Upper lobe of left lung (tissue), 6 donors: Measurements from ENCODE around the gene ZNF813. TPM values are rescaled to one million over a fixed set of nuclear protein-coding genes. Genes with fewer than 3 reads are reported as not detected.
"Not testable (repeated sequence)": the region's sequence is repeated elsewhere in the genome, so short reads cannot be mapped to it uniquely, and the experiment has no call there.

Experiments
- ATAC-seq, 2 donors: fragments of 200-7000 bp; cut with Tn5 transposase; one replicate each; pipeline ENCODE4 v1.9.1; 2022; ENCODE audit warnings: mild to moderate bottlenecking in 2 of 2, moderate library complexity in 2 of 2; ENCODE audit not compliant: low FRiP score in 2 of 2
- DNase-seq, 2 donors: peaks; one replicate each; pipeline ENCODE4 v3.0.0-alpha.2; 2019 to 2020
- H3K27ac ChIP-seq, 4 donors: fragments of 200-600 bp; sonication (generic); one replicate each; pipeline ENCODE4 v1.5.1; 2016 to 2019
- H3K27me3 ChIP-seq, 4 donors: fragments of 200-600 bp; sonication (generic); one replicate each; pipeline ENCODE4 v1.5.1; 2017 to 2019
- H3K36me3 ChIP-seq, 4 donors: fragments of 200-600 bp; sonication (generic); one replicate each; pipeline ENCODE4 v1.5.1; 2016 to 2019
- H3K4me1 ChIP-seq, 4 donors: fragments of 200-600 bp; sonication (generic); one replicate each; pipeline ENCODE4 v1.5.1; 2018 to 2019
- H3K4me3 ChIP-seq, 4 donors: fragments of 200-600 bp; sonication (generic); one replicate each; pipeline ENCODE4 v1.5.1; 2017 to 2019; ENCODE audit warnings: mild to moderate bottlenecking in 2 of 4, moderate library complexity in 1 of 4
- H3K9me3 ChIP-seq, 4 donors: fragments of 200-600 bp; sonication (generic); one replicate each; pipeline ENCODE4 v1.5.1; 2018 to 2019
- EP300 ChIP-seq, 4 donors: sonication (generic); formaldehyde crosslinking; IDR thresholded peaks; one replicate each; pipeline ENCODE4 v1.5.1; 2017; ENCODE audit warnings: antibody characterized with exemption in 4 of 4, control low read depth in 2 of 4
- POLR2A ChIP-seq, 4 donors: fragments of 450-650 bp; IDR thresholded peaks; one replicate each; pipeline ENCODE4 v1.5.1; 2016 to 2017; ENCODE audit warnings: antibody characterized with exemption in 4 of 4, mild to moderate bottlenecking in 2 of 4
- POLR2AphosphoS5 ChIP-seq, 2 donors: sonication (generic); formaldehyde crosslinking; IDR thresholded peaks; one replicate each; pipeline ENCODE4 v1.5.1; 2017; ENCODE audit warnings: antibody characterized with exemption in 2 of 2
- WGBS, 2 donors: methylation state at CpG; one replicate each; pipeline ENCODE4 v1.1.5; 2017 to 2018; 5-methylcytosine and 5-hydroxymethylcytosine counted together
- total RNA-seq, 6 donors: library from RNA; depleted of rRNA in 4 of 6; stranded (reverse); fragments of >200 nt in 4 of 6; gene quantifications; one replicate each; pipeline versions ENCODE4 v1.1.0 to v1.2.1, GENCODE V29; 2016 to 2021
- TF ChIP-seq, protein P1 (sequence below), 6 experiments: fragments of 450-650 bp in 4 of 6; fragments of 200-600 bp in 2 of 6; sonication (generic) in 2 of 6; IDR thresholded peaks; one replicate each; pipeline ENCODE4 v1.5.1; 2016 to 2019; ENCODE audit warnings: antibody characterized with exemption in 6 of 6
- donor health status: DM: no; HTN: no; CAD: no; lungs with moderate emphysema.
- donor health status: DM: no; HTN: yes; CAD: no; lungs with severe emphysema.

The ZNF813 gene
- total RNA-seq, 6 donors from 2014 or later: 2.2 to 8.4 (median 3.1) TPM

DNA sequence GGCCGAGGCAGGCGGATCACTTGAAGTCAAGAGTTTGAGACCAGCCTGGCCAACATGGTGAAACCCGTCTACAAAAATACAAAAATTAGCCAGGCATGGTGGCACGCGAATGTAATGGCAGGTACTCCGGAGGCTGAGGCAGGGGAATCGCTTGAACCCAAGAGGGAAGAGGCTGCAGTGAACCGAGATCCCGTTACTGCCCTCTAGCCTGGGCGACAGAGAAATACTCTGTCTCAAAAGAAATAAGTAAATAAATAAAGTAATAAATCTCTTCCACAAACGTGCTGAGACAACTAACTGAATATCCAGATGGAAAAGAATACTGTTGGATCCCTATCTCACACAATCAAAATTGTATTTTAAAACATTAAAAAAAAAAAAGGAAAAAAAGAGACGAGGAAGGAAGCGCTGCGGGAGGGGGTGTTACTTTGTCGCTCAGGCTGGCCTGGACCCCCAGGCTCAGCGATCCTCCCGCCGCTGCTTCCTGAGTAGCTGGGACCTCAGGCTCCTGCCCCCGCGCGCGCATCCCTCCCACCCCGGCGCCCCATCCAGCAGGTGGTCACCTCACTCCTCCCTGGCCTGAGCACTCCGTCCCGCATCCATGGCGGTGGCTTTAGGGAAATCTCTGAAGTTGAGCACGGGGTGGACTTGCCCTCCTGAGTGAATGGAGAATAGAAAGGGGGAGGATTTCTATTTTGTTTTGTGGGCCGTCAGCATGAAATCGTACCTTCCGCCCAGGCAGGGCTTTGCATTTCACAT is 628 bp upstream of the ZNF813 start:
- Histone ChIP-seq H3K4me1 (peaks cover 5 to 17% (median 14%) of the 10 kb centered on the region in 4 donors), H3K27ac (peak overlapping the region in 3 of 4 donors; percentile 80 to 87 (median 83)), H3K9me3 (peaks cover 0 to 7% (median 3%) of the 10 kb centered on the region in 4 donors), H3K36me3 (no peaks in the 10 kb centered on the region), H3K4me3 (peak overlapping the region; percentile 70 to 78 (median 73)), H3K27me3 (no peaks in the 10 kb centered on the region)
- TF ChIP-seq POLR2A (IDR thresholded peaks at IDR 0.05) (no peak), POLR2AphosphoS5 (IDR thresholded peaks at IDR 0.05) (no peak), EP300 (IDR thresholded peaks at IDR 0.05) (no peak)
- TF ChIP-seq, protein P1, sequence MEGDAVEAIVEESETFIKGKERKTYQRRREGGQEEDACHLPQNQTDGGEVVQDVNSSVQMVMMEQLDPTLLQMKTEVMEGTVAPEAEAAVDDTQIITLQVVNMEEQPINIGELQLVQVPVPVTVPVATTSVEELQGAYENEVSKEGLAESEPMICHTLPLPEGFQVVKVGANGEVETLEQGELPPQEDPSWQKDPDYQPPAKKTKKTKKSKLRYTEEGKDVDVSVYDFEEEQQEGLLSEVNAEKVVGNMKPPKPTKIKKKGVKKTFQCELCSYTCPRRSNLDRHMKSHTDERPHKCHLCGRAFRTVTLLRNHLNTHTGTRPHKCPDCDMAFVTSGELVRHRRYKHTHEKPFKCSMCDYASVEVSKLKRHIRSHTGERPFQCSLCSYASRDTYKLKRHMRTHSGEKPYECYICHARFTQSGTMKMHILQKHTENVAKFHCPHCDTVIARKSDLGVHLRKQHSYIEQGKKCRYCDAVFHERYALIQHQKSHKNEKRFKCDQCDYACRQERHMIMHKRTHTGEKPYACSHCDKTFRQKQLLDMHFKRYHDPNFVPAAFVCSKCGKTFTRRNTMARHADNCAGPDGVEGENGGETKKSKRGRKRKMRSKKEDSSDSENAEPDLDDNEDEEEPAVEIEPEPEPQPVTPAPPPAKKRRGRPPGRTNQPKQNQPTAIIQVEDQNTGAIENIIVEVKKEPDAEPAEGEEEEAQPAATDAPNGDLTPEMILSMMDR (IDR thresholded peaks at IDR 0.05): no peak
- DNase-seq (peak; percentile 21 to 74), ATAC-seq (peak; percentile 12 to 44)
- WGBS, 2 donors: 12% methylated on average over 27 to 31 of the region's 31 CpGs

DNA sequence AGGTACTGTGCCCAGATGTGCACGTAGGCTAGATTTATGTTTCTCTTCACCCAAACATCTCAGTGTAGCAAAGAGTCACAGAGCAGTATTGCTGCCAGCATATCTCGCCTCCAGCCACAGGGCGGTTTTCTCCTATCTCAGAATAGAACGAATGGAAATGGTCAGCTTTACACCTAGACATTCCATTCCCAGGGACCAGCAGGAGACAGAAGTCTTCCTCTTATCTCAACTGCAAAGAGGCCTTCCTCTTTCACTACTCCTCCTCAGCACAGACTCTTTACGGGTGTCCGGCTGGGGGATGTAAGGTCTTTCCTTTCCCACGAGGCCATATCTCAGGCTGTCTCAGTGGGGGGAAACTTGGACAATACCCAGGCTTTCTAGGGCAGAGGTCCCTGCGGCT is 1.1 kb downstream of the ZNF813 start:
- not testable (repeated sequence) for DNase-seq, H3K36me3 ChIP-seq, ATAC-seq, H3K9me3 ChIP-seq, H3K27me3 ChIP-seq
- WGBS, 2 donors: 23 to 30% methylated on average over 8 of the region's 8 CpGs
- H3K4me3 ChIP-seq: peak overlapping the region in 3 of 4 donors; percentile 72 to 78 (median 74)
- H3K4me1 ChIP-seq: peaks cover 5 to 17% (median 14%) of the 10 kb centered on the region in 4 donors
- H3K27ac ChIP-seq: peak overlapping the region; percentile 78 to 87 (median 82)

DNA sequence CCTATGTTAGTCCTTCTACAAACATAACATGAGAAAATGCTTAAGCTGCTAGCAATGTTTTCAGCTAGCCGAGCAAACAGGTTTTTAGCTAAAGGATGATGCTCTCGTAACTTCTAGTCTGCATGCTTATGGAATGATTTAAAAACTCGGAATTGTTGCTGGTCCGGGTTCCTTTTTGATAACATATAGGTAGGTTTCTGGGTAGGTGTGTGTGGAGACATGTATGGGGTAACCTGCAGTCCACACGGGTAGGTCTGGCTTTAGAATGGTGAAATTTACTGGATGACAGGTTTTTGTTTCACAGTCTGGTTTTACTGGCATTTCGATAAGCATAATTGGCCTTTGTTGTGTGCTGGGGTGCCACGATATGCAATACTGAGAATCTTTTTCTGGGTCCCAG is 4.4 kb downstream of the ZNF813 start:
- Histone ChIP-seq H3K36me3 (peaks cover 0 to 10% (median 4%) of the 10 kb centered on the region in 4 donors), H3K27ac (no peak overlapping the region), H3K27me3 (no peaks in the 10 kb centered on the region), H3K9me3 (peaks cover 0 to 21% (median 7%) of the 10 kb centered on the region in 4 donors), H3K4me1 (peaks cover 1 to 15% (median 11%) of the 10 kb centered on the region in 4 donors), H3K4me3 (no peak overlapping the region)
- no peak for DNase-seq
- ATAC-seq: no peak
- 85 to 96% methylated on average over 7 of the region's 7 CpGs for WGBS, 2 donors
- no peak for TF ChIP-seq EP300 (IDR thresholded peaks at IDR 0.05)

DNA sequence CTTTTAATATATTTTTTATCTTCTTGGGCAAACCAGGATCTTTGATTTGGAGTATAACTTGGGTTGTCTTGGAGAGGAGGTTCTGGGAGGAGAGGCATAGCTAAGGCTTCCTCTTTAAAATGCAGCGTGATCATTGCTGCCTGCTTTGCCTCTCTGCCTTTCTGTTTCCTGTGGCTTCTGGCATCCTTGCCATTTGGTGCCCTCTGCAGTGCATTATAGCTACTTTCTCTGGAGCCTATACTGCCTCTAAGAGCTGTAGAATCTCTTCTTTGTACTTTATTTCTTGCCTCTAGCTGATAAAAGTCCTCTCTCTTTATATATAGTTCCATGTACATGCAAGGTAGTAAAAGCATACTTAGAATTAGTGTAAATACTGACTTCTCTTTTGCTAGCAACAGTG is 7.3 kb downstream of the ZNF813 start:
- H3K4me3 ChIP-seq, H3K27ac ChIP-seq, DNase-seq, ATAC-seq, H3K4me1 ChIP-seq, H3K27me3 ChIP-seq: not testable (repeated sequence)
- WGBS, 2 donors: 33 to 46% methylated on average over 1 of the region's 1 CpG
- Histone ChIP-seq H3K36me3 (peaks cover 0 to 28% (median 19%) of the 10 kb centered on the region in 4 donors), H3K9me3 (peaks cover 0 to 43% (median 26%) of the 10 kb centered on the region in 4 donors)

DNA sequence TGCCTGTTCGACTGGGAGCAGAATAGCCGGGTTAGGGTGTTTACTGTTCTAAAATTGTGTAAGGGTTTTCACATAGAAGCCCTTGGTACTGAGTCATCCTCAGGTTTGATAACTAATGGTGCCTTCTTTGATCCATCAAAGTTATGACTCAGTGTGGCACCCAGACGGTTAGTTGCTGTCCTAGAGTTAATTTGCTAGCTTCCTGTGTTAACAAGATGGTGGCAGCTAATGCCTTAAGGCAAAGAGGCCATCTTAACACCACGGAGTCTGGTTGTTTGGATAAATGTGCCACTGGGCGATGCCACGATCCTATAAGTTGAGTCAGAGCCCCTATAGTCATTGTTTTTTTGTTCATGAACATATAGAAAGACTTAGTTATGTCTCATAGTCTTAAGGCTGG is 7.9 kb downstream of the ZNF813 start:
- not testable (repeated sequence) for ATAC-seq
- 72 to 86% methylated on average over 6 of the region's 6 CpGs for WGBS, 2 donors
- H3K36me3 ChIP-seq: peaks cover 0 to 31% (median 22%) of the 10 kb centered on the region in 4 donors

DNA sequence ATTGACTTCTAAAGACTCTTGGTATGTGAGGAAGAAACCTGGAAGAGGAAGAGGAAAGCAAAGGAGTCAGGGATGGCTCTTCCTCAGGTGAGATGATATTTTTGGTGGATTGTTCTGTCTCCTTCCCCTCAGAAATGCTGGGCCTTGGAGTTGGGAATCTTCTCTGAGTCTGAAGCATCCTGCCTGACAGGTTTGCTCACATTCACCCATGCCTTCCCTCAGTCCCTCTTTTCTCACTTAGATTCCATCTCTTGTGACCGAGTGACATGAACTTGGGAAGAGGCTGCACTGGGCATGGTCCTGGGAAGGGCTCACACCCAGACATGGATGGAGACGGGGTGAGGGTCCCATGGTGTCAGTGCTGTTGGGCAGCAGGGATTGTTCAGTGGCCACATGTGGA is 16.2 kb downstream of the ZNF813 start:
- not testable (repeated sequence) for ATAC-seq, H3K27me3 ChIP-seq, H3K4me3 ChIP-seq, DNase-seq, H3K27ac ChIP-seq, H3K4me1 ChIP-seq
- Histone ChIP-seq H3K9me3 (peaks cover 16 to 54% (median 50%) of the 10 kb centered on the region in 4 donors), H3K36me3 (peaks cover 7 to 58% (median 36%) of the 10 kb centered on the region in 4 donors)
- WGBS, 2 donors: 96% methylated on average over 2 of the region's 2 CpGs

More for the DNA sequence above, 7.9 kb downstream of the ZNF813 start:
- H3K9me3 ChIP-seq: peaks cover 6 to 50% (median 32%) of the 10 kb centered on the region in 4 donors
- not testable (repeated sequence) for H3K27ac ChIP-seq, H3K4me1 ChIP-seq, H3K27me3 ChIP-seq, H3K4me3 ChIP-seq, DNase-seq

DNA sequence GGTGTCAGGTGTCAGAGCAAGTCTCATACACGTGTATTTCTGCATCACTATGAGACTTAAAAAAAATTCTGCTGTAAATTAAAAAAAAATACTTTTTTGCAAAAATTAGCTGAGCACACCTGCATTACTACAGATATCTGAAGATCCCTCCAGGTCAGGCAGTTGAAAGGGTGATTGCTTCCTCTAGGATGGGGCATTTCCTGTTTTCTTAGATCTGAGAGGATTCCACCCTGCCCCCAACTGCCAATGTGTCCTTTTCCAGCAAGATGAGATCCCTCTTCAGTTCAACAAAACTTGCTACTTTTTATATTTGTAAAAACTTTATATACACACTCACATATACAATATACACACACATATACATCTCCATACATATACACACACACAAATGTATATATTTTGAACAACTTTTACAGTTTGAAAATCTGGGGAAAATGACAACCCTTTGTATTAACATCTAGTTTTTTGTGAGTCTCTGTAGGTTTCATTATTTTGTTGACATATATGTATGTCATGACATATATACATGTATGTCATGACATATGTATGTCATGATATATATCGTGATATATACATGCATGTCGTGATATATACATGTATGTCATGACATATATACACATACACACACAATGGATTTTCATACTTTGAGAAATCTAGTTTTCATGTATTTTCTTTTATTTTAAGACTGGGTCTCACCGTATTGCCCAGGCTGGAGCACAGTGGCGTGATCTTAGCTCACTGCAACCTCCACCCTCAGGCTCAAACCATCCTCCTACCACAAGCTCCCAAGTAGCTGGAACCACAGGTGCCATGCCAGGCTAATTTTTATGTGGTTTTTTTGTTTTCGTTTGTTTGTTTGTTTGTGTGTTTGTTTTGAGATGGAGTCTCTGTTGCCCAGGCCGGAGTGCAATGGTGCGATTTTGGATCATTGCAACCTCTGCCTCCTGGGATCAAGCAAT is 17.8 kb downstream of the ZNF813 start:
- no peak overlapping the region for H3K4me3 ChIP-seq
- H3K36me3 ChIP-seq: peaks cover 18 to 63% (median 37%) of the 10 kb centered on the region in 4 donors
- H3K4me1 ChIP-seq: no peaks in the 10 kb centered on the region
- DNase-seq (no peak), ATAC-seq (no peak)
- peaks cover 15 to 55% (median 53%) of the 10 kb centered on the region in 4 donors for H3K9me3 ChIP-seq
- no peak for TF ChIP-seq POLR2A (IDR thresholded peaks at IDR 0.05)
- no peak for TF ChIP-seq POLR2AphosphoS5 (IDR thresholded peaks at IDR 0.05)
- TF ChIP-seq, protein P1 (IDR thresholded peaks at IDR 0.05): no peak
- no peak for TF ChIP-seq EP300 (IDR thresholded peaks at IDR 0.05)
- 78 to 94% methylated on average over 8 of the region's 8 CpGs for WGBS, 2 donors
- H3K27me3 ChIP-seq: no peaks in the 10 kb centered on the region
- H3K27ac ChIP-seq: no peak overlapping the region
